ENCODE measurements around the gene BIN1.

The BIN1 gene

DNA sequence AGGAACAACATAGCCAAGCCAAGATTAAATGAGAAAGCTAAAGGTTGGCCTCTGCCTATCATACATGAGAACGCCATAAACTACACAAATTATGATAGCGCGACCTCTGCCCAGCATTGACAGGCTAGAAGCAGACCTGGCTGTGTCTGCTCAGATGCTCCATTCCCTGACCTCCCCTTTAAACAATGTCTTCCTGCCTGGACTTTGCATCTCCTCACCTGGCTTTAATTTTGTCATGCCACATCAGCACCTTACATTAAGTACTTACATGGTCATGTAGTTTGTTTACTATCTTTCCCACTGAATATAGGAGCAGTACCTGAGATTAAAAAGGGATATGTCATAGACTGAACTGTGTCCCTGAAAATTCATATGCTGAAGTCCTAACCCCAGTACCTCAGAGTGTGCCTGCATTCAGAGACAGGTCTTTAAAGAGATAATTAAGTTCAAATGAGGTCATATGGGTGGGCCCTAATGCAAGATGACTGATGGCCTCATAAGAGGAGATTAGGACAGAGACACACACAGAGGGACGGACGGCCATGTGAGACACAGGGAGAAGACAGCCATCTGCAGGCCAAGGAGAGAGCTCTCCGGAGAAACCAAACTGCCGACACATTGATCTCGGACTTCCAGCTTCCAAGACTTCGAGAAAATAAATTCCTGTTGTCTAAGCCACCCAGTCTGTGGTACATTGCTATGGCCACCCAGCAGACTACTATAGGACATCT lies 103.7 kb downstream of the BIN1 start:
- TF ChIP-seq, protein P1, sequence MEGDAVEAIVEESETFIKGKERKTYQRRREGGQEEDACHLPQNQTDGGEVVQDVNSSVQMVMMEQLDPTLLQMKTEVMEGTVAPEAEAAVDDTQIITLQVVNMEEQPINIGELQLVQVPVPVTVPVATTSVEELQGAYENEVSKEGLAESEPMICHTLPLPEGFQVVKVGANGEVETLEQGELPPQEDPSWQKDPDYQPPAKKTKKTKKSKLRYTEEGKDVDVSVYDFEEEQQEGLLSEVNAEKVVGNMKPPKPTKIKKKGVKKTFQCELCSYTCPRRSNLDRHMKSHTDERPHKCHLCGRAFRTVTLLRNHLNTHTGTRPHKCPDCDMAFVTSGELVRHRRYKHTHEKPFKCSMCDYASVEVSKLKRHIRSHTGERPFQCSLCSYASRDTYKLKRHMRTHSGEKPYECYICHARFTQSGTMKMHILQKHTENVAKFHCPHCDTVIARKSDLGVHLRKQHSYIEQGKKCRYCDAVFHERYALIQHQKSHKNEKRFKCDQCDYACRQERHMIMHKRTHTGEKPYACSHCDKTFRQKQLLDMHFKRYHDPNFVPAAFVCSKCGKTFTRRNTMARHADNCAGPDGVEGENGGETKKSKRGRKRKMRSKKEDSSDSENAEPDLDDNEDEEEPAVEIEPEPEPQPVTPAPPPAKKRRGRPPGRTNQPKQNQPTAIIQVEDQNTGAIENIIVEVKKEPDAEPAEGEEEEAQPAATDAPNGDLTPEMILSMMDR (conservative IDR thresholded peaks at IDR 0.05; ENCODE audit: low read depth, low read length): no peak
- DNase-seq (ENCODE audit: low read depth): no peak
- H3K4me3 ChIP-seq (ENCODE audit: low read depth, low read length): no peak overlapping the region

DNA sequence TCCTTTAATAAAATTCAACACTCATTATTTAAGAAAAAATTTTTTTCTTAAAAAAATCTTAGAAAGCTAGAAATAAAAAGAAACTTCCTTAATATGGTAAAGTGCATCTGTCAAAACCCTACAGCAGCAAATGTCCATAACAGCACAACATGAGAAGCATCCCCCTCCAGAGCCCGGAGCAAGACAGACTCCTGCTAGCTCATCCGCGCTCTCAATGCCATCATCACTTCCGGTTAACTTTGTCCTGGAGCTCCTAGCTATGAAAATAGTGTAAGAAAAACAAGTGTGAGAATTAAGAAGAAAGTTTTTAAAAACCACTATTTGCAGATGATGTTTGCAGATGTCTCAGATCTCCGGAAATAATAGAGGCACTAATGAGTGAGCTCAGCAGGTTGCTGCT lies 105.2 kb downstream of the BIN1 start:
- H3K4me3 ChIP-seq (ENCODE audit: low read depth, low read length): no peak overlapping the region

DNA sequence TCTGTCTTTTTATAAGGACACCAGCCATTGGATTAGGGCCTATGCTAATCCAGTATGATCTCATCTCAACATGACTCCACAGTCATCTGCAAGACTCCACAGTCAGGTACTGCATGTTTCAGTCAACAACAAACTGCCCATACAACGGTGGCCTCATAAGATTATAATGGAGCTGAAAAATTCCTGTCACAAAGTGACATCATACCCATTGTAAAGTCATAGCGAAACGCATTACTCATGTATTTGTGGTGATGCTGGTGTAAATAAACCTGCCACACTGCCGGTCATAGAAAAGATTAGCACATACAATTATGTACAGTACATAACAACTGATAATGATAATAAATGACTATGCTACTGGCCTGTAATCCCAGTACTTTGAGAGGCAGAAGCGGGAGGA lies 106.0 kb downstream of the BIN1 start:
- peak; percentile 40 for DNase-seq (ENCODE audit: low read depth)
- H3K4me3 ChIP-seq (ENCODE audit: low read depth, low read length): no peak overlapping the region
- TF ChIP-seq, protein P1 (conservative IDR thresholded peaks at IDR 0.05; ENCODE audit: low read depth, low read length): no peak

More for the DNA sequence above, 105.2 kb downstream of the BIN1 start:
- TF ChIP-seq, protein P1 (conservative IDR thresholded peaks at IDR 0.05; ENCODE audit: low read depth, low read length): no peak
- no peak for DNase-seq (ENCODE audit: low read depth)

DNA sequence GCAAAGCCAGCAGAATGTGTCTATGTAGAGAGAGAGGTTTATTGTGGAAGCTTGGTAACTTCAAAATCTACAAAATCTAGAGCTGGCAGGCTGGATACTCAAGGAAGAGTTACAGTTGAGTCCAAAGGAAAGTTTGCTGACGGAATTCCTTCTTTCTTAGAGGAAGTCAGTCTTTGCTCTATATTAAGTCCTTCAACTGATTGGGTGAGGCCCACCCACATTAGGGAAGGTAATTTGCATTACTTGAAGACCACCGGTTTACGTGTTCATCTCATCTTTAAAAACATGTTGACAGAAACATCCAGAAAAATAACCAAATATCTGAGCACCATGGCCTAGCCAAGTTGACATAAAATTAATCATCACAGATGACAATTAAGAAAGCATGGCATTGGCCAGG lies 106.8 kb downstream of the BIN1 start:
- TF ChIP-seq, protein P1 (conservative IDR thresholded peaks at IDR 0.05; ENCODE audit: low read depth, low read length): no peak
- no peak for DNase-seq (ENCODE audit: low read depth)
- no peak overlapping the region for H3K4me3 ChIP-seq (ENCODE audit: low read depth, low read length)

DNA sequence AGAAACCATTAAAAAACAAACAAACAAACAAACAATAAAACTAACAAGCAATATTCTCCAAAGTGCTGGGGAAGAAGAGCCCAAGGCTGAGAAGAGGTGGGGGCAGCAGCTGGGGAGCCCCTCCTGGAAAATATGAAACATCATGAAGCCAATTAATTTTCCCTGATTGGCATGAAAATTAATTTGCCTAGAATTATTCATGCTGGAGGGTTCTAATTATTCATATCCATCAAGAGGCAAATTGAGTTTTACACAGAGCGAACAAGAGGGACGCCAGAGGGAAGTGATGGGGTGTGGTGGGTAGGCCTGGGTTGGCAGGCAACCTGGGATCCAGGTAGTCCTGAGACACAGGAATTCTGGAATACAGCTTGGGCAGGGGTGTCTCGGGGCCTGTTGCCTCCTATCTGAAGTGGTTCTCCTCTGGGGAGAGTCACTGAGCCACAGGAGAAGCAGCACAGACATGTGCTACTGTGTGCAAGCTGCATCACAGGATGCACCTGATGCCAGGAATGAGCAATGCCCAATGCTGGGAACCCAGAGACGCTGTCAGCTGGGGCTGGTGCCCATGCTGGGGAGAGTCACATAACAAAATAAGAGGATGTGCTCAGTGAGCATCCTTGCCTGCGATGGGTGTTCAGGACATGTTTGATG lies 107.7 kb downstream of the BIN1 start:
- TF ChIP-seq, protein P1 (conservative IDR thresholded peaks at IDR 0.05; ENCODE audit: low read depth, low read length): no peak
- H3K4me3 ChIP-seq (ENCODE audit: low read depth, low read length): no peak overlapping the region
- no peak for DNase-seq (ENCODE audit: low read depth)

DNA sequence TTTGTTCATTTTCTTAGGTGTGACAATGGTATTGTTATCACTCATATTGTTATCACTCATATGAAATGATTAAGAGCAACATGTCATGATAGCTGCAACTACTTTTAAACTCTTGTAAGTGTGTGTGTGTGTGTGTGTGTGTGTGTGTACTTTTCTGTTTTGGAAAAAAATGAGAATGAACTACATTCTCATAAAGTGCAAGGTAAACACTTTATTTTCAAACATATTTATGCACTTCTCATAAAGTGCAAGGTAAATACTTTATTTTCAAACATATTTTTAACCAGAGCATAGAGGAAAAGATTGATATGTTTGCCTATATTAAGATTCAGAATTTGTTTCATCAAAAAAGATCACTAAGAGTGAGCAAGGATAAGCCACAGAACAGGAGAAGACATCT lies 108.5 kb downstream of the BIN1 start:
- TF ChIP-seq, protein P1 (conservative IDR thresholded peaks at IDR 0.05; ENCODE audit: low read depth, low read length): no peak
- no peak overlapping the region for H3K4me3 ChIP-seq (ENCODE audit: low read depth, low read length)
- no peak for DNase-seq (ENCODE audit: low read depth)
